IMR-90 (cell line): Measurements from ENCODE around the gene RFTN1. TPM values are rescaled to one million over a fixed set of nuclear protein-coding genes. Genes with fewer than 3 reads are reported as not detected.
A peak's percentile ranks its signal among the peaks of the same experiment; 100 is the strongest.

Source experiments
- ATAC-seq: fragments of 200-7000 bp; cut with Tn5 transposase; 2 replicates; pipeline ENCODE4 v1.9.1; 2020; ENCODE audit warnings: low read depth, mild to moderate bottlenecking, moderate library complexity
- BruUV-seq: library from RNA; stranded (reverse); fragments of 400-500 nt; replicated peaks from 2 replicates; lab custom pipeline; 2021; lab: Mats Ljungman, UMichigan
- CTCF ChIA-PET: fragments of 300-600 bp; formaldehyde crosslinking; extraction: SDS; loops from one replicate; lab custom pipeline; 2021; ENCODE audit warnings: antibody characterized with exemption; lab: Yijun Ruan, JAX
- POLR2A ChIA-PET: fragments of 300-600 bp; sonication (Branson Sonifier 250); formaldehyde crosslinking; loops from one replicate; lab custom pipeline; 2022; ENCODE audit warnings: antibody characterized with exemption; ENCODE audit not compliant: unreplicated experiment; lab: Charles Lee
- DNase-seq: peaks from one replicate; pipeline ENCODE4 v3.0.0; 2013
- H2AFZ ChIP-seq: replicated peaks from 2 replicates; pipeline ENCODE3; 2013; ENCODE audit warnings: low read length, mild to moderate bottlenecking; ENCODE audit not compliant: poor library complexity
- H2AK5ac ChIP-seq: 2 replicates; pipeline ENCODE4 v1.6.1; 2013; ENCODE audit warnings: low read depth, low read length, inconsistent platforms
- H2AK9ac ChIP-seq: replicated peaks from 2 replicates; pipeline ENCODE3; 2013; ENCODE audit warnings: mild to moderate bottlenecking, low read depth, low read length, moderate library complexity; ENCODE audit not compliant: poor library complexity
- H2BK120ac ChIP-seq: 2 replicates; pipeline ENCODE4 v1.6.1; 2013; ENCODE audit warnings: low read depth, low read length, inconsistent platforms
- H2BK15ac ChIP-seq: 3 replicates; pipeline ENCODE4 v1.6.1; 2013; ENCODE audit warnings: low read depth, low read length, inconsistent platforms
- H2BK20ac ChIP-seq: 2 replicates; pipeline ENCODE4 v1.6.1; 2013; ENCODE audit warnings: low read depth, mild to moderate bottlenecking, inconsistent platforms, low read length, moderate library complexity
- H2BK5ac ChIP-seq: 2 replicates; pipeline ENCODE4 v1.6.1; 2013; ENCODE audit warnings: mild to moderate bottlenecking, low read depth, low read length, inconsistent platforms; ENCODE audit not compliant: poor library complexity, severe bottlenecking
- H3K14ac ChIP-seq: replicated peaks from 2 replicates; pipeline ENCODE4 v1.6.1; 2013; ENCODE audit warnings: low read depth, low read length, inconsistent platforms
- H3K18ac ChIP-seq: 2 replicates; pipeline ENCODE4 v1.6.1; 2013; ENCODE audit warnings: low read depth, low read length, control low read depth
- H3K23ac ChIP-seq: 2 replicates; pipeline ENCODE4 v1.6.1; 2013; ENCODE audit warnings: low read depth, low read length, inconsistent platforms
- H3K27ac ChIP-seq: 2 replicates; pipeline ENCODE4 v1.5.1; 2013; ENCODE audit warnings: mild to moderate bottlenecking, control low read depth, low read length; ENCODE audit not compliant: insufficient read depth
- H3K27me3 ChIP-seq: 2 replicates; pipeline ENCODE4 v1.6.1; 2013; ENCODE audit warnings: low read length; ENCODE audit not compliant: control insufficient read depth, insufficient read depth
- H3K36me3 ChIP-seq: 2 replicates; pipeline ENCODE4 v1.6.1; 2013; ENCODE audit warnings: low read length, mixed read lengths; ENCODE audit not compliant: control insufficient read depth, insufficient read depth
- H3K4ac ChIP-seq: 2 replicates; pipeline ENCODE4 v1.6.1; 2013; ENCODE audit warnings: low read depth, low read length, inconsistent platforms
- H3K4me1 ChIP-seq: 2 replicates; pipeline ENCODE4 v1.6.1; 2013; ENCODE audit warnings: low read length, mixed read lengths; ENCODE audit not compliant: control insufficient read depth, insufficient read depth
- H3K4me2 ChIP-seq: 2 replicates; pipeline ENCODE4 v1.6.1; 2013; ENCODE audit warnings: low read depth, mild to moderate bottlenecking, control low read depth, low read length, moderate library complexity
- H3K4me3 ChIP-seq: 2 replicates; pipeline ENCODE4 v1.5.1; 2013; ENCODE audit warnings: low read depth, mild to moderate bottlenecking, control low read depth, low read length, moderate library complexity; ENCODE audit not compliant: insufficient read depth
- H3K56ac ChIP-seq: 2 replicates; pipeline ENCODE4 v1.6.1; 2013; ENCODE audit warnings: low read length, inconsistent platforms; ENCODE audit not compliant: insufficient read depth; ENCODE audit errors: extremely low read depth
- H3K79me1 ChIP-seq, 2 experiments: 2 replicates each; pipeline ENCODE4 v1.6.1; 2013; ENCODE audit warnings: low read length in 2 of 2, inconsistent platforms in 1 of 2, low read depth in 1 of 2
- H3K9ac ChIP-seq: 2 replicates; pipeline ENCODE4 v1.6.1; 2013; ENCODE audit warnings: low read depth, low read length, control low read depth
- H3K9me1 ChIP-seq: 2 replicates; pipeline ENCODE4 v1.6.1; 2013; ENCODE audit warnings: low read length, inconsistent platforms; ENCODE audit not compliant: insufficient read depth
- H3K9me3 ChIP-seq: 2 replicates; pipeline ENCODE4 v1.6.1; 2013; ENCODE audit warnings: low read length; ENCODE audit not compliant: control insufficient read depth, insufficient read depth
- H4K20me1 ChIP-seq: 2 replicates; pipeline ENCODE4 v1.6.1; 2013; ENCODE audit warnings: low read length, inconsistent platforms; ENCODE audit not compliant: insufficient read depth
- H4K5ac ChIP-seq: 2 replicates; pipeline ENCODE4 v1.6.1; 2013; ENCODE audit warnings: mild to moderate bottlenecking, low read depth, low read length, control low read depth
- H4K8ac ChIP-seq, 2 experiments: 2 replicates each; pipeline ENCODE4 v1.6.1; 2013; ENCODE audit warnings: low read depth in 2 of 2, low read length in 2 of 2, control low read depth in 1 of 2, inconsistent platforms in 1 of 2
- H4K91ac ChIP-seq: 2 replicates; pipeline ENCODE4 v1.6.1; 2013; ENCODE audit warnings: low read depth, low read length, inconsistent platforms; ENCODE audit not compliant: insufficient read depth
- BHLHE40 ChIP-seq: fragments of 150-350 bp; IDR thresholded peaks from 2 replicates; pipeline ENCODE4 v1.6.1; 2016; ENCODE audit warnings: mild to moderate bottlenecking, low read depth, low read length
- CEBPB ChIP-seq: IDR thresholded peaks from 2 replicates; pipeline ENCODE4 v1.6.1; 2012; ENCODE audit warnings: low read depth, low read length, improper control_type of control experiment
- CHD1 ChIP-seq: IDR thresholded peaks from 2 replicates; pipeline ENCODE4 v1.6.1; 2012; ENCODE audit warnings: low read depth, low read length, improper control_type of control experiment
- CTCF ChIP-seq: conservative IDR thresholded peaks from 2 replicates; pipeline ENCODE4 v1.5.1; 2012; ENCODE audit warnings: mild to moderate bottlenecking, low read depth, low read length, improper control_type of control experiment
- ELK1 ChIP-seq: fragments of 150-350 bp; IDR thresholded peaks from 2 replicates; pipeline ENCODE4 v1.6.1; 2016; ENCODE audit warnings: low read depth, mild to moderate bottlenecking, low read length, moderate library complexity, borderline replicate concordance
- FOS ChIP-seq: fragments of 150-350 bp; IDR thresholded peaks from 2 replicates; pipeline ENCODE4 v1.6.1; 2016; ENCODE audit warnings: low read depth, low read length
- MAFK ChIP-seq: IDR thresholded peaks from 2 replicates; pipeline ENCODE4 v1.6.1; 2012; ENCODE audit warnings: low read depth, low read length, improper control_type of control experiment
- MAZ ChIP-seq: IDR thresholded peaks from 2 replicates; pipeline ENCODE4 v1.6.1; 2012; ENCODE audit warnings: low read depth, mild to moderate bottlenecking, low read length, improper control_type of control experiment, moderate library complexity, borderline replicate concordance
- MXI1 ChIP-seq: IDR thresholded peaks from 2 replicates; pipeline ENCODE4 v1.6.1; 2012; ENCODE audit warnings: low read depth, mild to moderate bottlenecking, low read length, moderate library complexity, borderline replicate concordance
- NFE2L2 ChIP-seq: fragments of 150-350 bp; IDR thresholded peaks from 2 replicates; pipeline ENCODE4 v1.6.1; 2016; ENCODE audit warnings: low read depth, mild to moderate bottlenecking, low read length
- POLR2A ChIP-seq: IDR thresholded peaks from 2 replicates; pipeline ENCODE4 v1.6.1; 2012; ENCODE audit warnings: mild to moderate bottlenecking, low read depth, low read length
- RAD21 ChIP-seq: IDR thresholded peaks from 2 replicates; pipeline ENCODE4 v1.6.1; 2012; ENCODE audit warnings: low read length, improper control_type of control experiment
- RCOR1 ChIP-seq: IDR thresholded peaks from 2 replicates; pipeline ENCODE4 v1.6.1; 2012; ENCODE audit warnings: mild to moderate bottlenecking, low read length, improper control_type of control experiment; ENCODE audit not compliant: insufficient replicate concordance
- RFX5 ChIP-seq: IDR thresholded peaks from 2 replicates; pipeline ENCODE4 v1.8.0; 2012; ENCODE audit warnings: low read depth, mild to moderate bottlenecking, low read length, moderate library complexity
- SMC3 ChIP-seq: fragments of 150-350 bp; IDR thresholded peaks from 2 replicates; pipeline ENCODE4 v1.6.1; 2016; ENCODE audit warnings: low read depth, mild to moderate bottlenecking, antibody characterized with exemption, low read length, moderate library complexity
- USF2 ChIP-seq: fragments of 150-350 bp; IDR thresholded peaks from 2 replicates; pipeline ENCODE4 v1.6.1; 2017; ENCODE audit warnings: mild to moderate bottlenecking, antibody characterized with exemption, low read length, low read depth
- WGBS, 2 experiments: methylation state at CpG; one replicate each; pipeline versions ENCODE4 v1.1.5 to v1.1.7; 2013; ENCODE audit warnings: missing lambda C conversion rate in 2 of 2; ENCODE audit not compliant: insufficient read length in 1 of 2; ENCODE audit errors: extremely low coverage in 2 of 2; 5-methylcytosine and 5-hydroxymethylcytosine counted together
- dilution Hi-C: fragments of 300-500 bp; cut with HindIII; formaldehyde crosslinking; loops from one replicate; pipeline ENCODE4 v1.14.3; 2018; ENCODE audit warnings: low sequenced_read_pairs; ENCODE audit not compliant: unreplicated experiment
- in situ Hi-C: fragments of 300-500 bp; cut with MboI; formaldehyde crosslinking; loops from 3 replicates; pipeline ENCODE4 v1.14.3; 2019; ENCODE audit warnings: low sequenced_read_pairs, inconsistent platforms, mixed read lengths
- intact Hi-C: fragments of 100-400 bp; cut with micrococcal nuclease; formaldehyde crosslinking; loops from 2 replicates; pipeline ENCODE4 v1.10.0; 2022
- polyA plus RNA-seq, 3 experiments: library from polyadenylated mRNA; depleted of rRNA; stranded (reverse); fragments of >200 nt; gene quantifications; 2 replicates each; pipeline ENCODE4 v1.2.3, GENCODE V29; 2012; ENCODE audit warnings: low replicate concordance in 1 of 3
- total RNA-seq: library from RNA; depleted of rRNA; stranded (reverse); fragments of >200 nt; gene quantifications from 2 replicates; pipeline ENCODE4 v1.2.3, GENCODE V29; 2012

Gene RFTN1
- total and polyA plus RNA-seq, 2 of the 4 experiments (the other 2 are of a cell fraction) = 45.0 to 52.0 TPM

GRCh38 chr3:16444344-16444743 lies 69.2 kb downstream of the RFTN1 start:
- Histone ChIP-seq H3K4ac (peak overlapping the region; percentile 19; the same call in 1 of the 2 replicates), H3K27ac (no peak overlapping the region), H3K4me3 (no peak overlapping the region), H3K56ac (no peak overlapping the region), H4K8ac (no peak overlapping the region), H4K5ac (no peak overlapping the region), H2BK15ac (no peak overlapping the region), H2AK9ac (no peak overlapping the region), H3K4me1 (peaks cover 15% of the 10 kb centered on the region), H4K20me1 (peaks cover 14% of the 10 kb centered on the region; the same call in 1 of the 2 replicates), H2AK5ac (peak overlapping the region; percentile 57; the same call in 1 of the 2 replicates), H3K9me1 (peaks cover 22% of the 10 kb centered on the region), H3K18ac (no peak overlapping the region), H3K23ac (no peak overlapping the region), H2BK20ac (no peak overlapping the region), H2BK5ac (no peak overlapping the region), H3K9me3 (no peaks in the 10 kb centered on the region), H3K4me2 (no peak overlapping the region), H2AFZ (no peak overlapping the region), H3K14ac (0 out of 2 replicates have a peak overlapping the region, but pooled peaks have one; percentile 25), H3K27me3 (no peaks in the 10 kb centered on the region), H4K91ac (no peak overlapping the region), H3K36me3 (no peaks in the 10 kb centered on the region), H3K9ac (no peak overlapping the region), H2BK120ac (peak overlapping the region; percentile 11; the same call in 1 of the 2 replicates), H3K79me1 (peaks cover 26 to 58% of the 10 kb centered on the region in 2 experiments)
- POLR2A ChIA-PET = no interaction called here
- TF ChIP-seq CTCF = no peak
- no peak for TF ChIP-seq RCOR1
- no peak for TF ChIP-seq MAZ
- no peak for TF ChIP-seq RAD21
- no peak for TF ChIP-seq ELK1
- TF ChIP-seq CHD1 = no peak
- no peak for TF ChIP-seq POLR2A
- no peak for TF ChIP-seq USF2
- TF ChIP-seq MXI1 = no peak
- TF ChIP-seq MAFK = no peak
- no peak for TF ChIP-seq BHLHE40
- TF ChIP-seq RFX5 = no peak
- TF ChIP-seq FOS = no peak
- TF ChIP-seq SMC3 = no peak
- no peak for TF ChIP-seq NFE2L2
- no peak for TF ChIP-seq CEBPB
- CTCF ChIA-PET = no interaction called here
- intact Hi-C loops (no loop called here), in situ Hi-C loops (no loop called here), dilution Hi-C loops (no loop called here)
- DNase-seq (no peak), ATAC-seq (no peak)
- no CpG with 5 or more reads among the region's 6 CpGs for WGBS, 2 experiments
- BruUV-seq = no TSS peak
